ENCODE data around the gene CREB5.
"Not testable (repeated sequence)": the region's sequence is repeated elsewhere in the genome, so short reads cannot be mapped to it uniquely, and the experiment has no call there.

CREB5 gene

GRCh38 chr7:28823582-28823981, 411.3 kb downstream of the CREB5 start:
- no peak for DNase-seq (ENCODE audit: extremely low spot score)
- POLR2A ChIA-PET: no interaction called here
- no peak for TF ChIP-seq CTCF (IDR thresholded peaks at IDR 0.05; ENCODE audit: control extremely low read depth, extremely low read depth, low read depth, missing control alignments)
- CTCF ChIA-PET: interaction anchor here (2.7 to 3.1 kb wide), 2 partner anchors 11 to 17 kb away, joined by 9 to 15 read pairs; no protein-coding TSS in a partner anchor

GRCh38 chr7:28825817-28826448, 413.6 kb downstream of the CREB5 start:
- DNase-seq (ENCODE audit: extremely low spot score); POLR2A ChIA-PET: not testable (repeated sequence)
- CTCF ChIA-PET: interaction anchor here (1.0 to 3.1 kb wide), 6 partner anchors 8 to 50 kb away, joined by 3 to 15 read pairs (median 6); no protein-coding TSS in a partner anchor

GRCh38 chr7:28830846-28831245, 418.5 kb downstream of the CREB5 start:
- no peak for TF ChIP-seq CTCF (IDR thresholded peaks at IDR 0.05; ENCODE audit: control extremely low read depth, extremely low read depth, low read depth, missing control alignments)
- CTCF ChIA-PET: interaction anchor here (0.8 to 1.8 kb wide), 6 partner anchors 9 to 93 kb away, joined by 3 to 4 read pairs (median 3); no protein-coding TSS in a partner anchor
- no peak for DNase-seq (ENCODE audit: extremely low spot score)
- POLR2A ChIA-PET: no interaction called here

DNA sequence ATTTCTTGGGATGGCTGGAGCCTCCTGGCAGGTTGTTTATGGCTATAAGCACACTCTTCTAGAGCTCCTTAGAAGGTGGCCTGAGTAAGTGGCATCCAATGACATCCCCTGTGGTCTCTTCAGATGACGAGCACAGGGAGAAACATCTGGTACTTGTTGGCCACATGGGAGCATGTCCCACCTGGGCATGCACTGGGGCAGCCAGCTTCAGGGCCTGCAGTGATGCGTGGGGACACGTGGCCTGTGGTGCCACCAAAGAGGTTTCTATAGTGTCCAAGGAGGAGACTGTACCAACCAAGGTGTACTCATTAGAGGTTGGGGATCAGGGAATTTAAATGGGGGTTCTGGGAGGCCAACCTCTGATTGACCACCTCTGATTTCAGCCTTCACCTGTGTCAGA, 420.4 kb downstream of the CREB5 start:
- ChIA-PET POLR2A (interaction anchor here (1.2 kb wide), 1 partner anchor 8 kb away, joined by 4 read pairs; no protein-coding TSS in a partner anchor), CTCF (interaction anchor here (1.4 to 1.6 kb wide), 2 partner anchors 13 to 462 kb away, joined by 3 read pairs; no protein-coding TSS in a partner anchor)
- no peak for DNase-seq (ENCODE audit: extremely low spot score)
- TF ChIP-seq CTCF (IDR thresholded peaks at IDR 0.05; ENCODE audit: control extremely low read depth, extremely low read depth, low read depth, missing control alignments): no peak

DNA sequence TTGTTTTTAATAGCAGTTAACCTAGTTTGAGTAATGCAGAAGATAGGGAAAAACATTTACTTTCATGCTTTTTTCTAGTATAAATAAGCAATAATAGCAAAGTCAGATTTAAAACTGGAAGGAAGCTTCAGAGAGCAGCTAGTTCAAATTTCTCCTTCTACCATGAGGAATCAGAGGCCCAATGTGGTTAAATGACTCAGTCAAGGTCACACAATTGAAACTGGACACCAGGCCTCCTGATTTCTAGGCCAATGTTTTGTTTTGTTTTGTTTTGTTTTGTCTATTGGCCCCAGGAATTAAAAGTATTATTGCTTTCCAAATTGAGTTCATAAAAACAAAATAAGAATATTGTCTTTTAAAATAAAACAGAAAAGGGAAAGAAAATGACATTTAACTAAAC, 423.5 kb downstream of the CREB5 start:
- ChIA-PET CTCF (interaction anchor here (1.5 to 2.5 kb wide), 2 partner anchors 18 to 21 kb away, joined by 3 to 8 read pairs; no protein-coding TSS in a partner anchor), POLR2A (no interaction called here)
- no peak for TF ChIP-seq CTCF (IDR thresholded peaks at IDR 0.05; ENCODE audit: control extremely low read depth, extremely low read depth, low read depth, missing control alignments)
- no peak for DNase-seq (ENCODE audit: extremely low spot score)

DNA sequence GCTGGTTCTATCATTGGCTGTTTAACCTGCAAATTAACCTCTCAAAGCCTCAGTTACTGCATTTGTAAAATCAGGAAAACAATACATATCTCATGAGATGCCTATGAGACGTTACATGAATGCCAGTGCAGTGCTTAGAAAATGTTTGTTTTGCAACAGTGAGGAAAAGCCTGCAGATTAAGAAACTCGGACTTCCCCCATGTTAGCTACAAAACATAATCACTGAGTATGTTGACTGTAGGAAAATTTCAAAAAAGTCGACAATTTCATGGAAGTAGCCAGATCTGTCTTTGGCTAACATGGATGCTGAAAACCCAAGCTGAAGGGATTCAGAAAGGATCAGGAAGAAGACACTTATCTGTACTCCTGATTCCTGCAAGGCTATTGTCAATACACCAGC, 424.4 kb downstream of the CREB5 start:
- no peak for DNase-seq (ENCODE audit: extremely low spot score)
- no peak for TF ChIP-seq CTCF (IDR thresholded peaks at IDR 0.05; ENCODE audit: control extremely low read depth, extremely low read depth, low read depth, missing control alignments)
- ChIA-PET POLR2A (no interaction called here), CTCF (interaction anchor here (1.0 to 1.3 kb wide), 2 partner anchors 10 to 11 kb away, joined by 3 to 8 read pairs; no protein-coding TSS in a partner anchor)

DNA sequence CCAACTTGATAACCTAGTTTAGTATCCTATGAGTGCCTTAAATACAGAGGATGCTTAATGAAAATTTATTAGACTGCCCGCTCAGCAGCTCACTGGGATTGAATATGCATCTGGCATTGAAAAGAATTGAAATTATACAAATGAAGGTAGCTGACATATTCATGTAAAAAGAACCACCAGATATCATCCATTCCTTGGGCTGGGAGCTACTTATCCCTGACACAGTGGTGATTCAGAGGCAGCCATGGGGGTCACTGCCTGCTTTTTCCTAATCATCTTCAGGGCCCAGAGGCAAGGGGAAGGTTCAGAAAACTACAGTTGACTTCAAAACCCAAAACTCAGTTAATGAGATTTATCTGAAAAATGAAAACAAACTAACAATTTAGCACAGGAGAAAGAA, 424.9 kb downstream of the CREB5 start:
- no peak for TF ChIP-seq CTCF (IDR thresholded peaks at IDR 0.05; ENCODE audit: control extremely low read depth, extremely low read depth, low read depth, missing control alignments)
- POLR2A ChIA-PET: no interaction called here
- DNase-seq (ENCODE audit: extremely low spot score): no peak
- CTCF ChIA-PET: interaction anchor here (1.0 to 1.3 kb wide), 3 partner anchors 9 to 16 kb away, joined by 3 to 8 read pairs (median 3); no protein-coding TSS in a partner anchor
